ENCODE results near the gene H6PD.

H6PD gene

DNA sequence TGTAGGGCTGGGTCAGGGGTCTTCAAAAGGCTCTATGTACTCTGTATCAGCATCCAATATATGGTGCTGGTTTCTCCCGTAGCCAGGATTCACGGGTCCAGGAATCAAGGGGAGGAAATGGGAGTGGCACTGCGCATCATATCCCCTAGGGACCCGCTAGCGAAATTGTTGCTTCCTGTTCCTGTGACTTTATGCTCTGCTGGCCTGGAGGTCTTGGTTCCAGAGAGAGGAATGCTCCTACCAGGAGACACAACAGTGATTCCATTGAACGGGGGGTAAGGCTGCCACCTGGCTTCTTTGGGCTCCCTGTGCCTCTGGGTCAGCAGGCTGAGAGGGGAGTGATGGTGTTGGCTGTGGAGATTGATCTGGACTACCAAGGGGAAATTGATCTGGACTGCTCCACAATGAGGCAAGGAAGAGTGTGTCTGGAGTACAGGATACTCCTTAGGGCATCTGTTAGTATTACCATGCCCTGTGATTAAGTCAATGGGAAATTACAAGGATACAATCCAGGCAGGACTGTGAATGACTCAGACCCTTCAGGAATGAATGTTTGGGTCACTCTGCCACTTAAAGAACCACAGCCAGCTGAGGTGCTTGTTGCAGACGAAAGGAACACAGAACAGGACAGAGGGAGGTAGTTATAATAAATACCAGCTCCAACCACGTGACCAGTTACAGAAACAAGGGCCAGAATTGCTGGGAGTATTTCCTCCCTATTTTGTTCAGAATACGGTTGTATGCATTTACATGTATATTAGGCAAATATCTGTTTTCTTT, 68.4 kb downstream of the H6PD start:
- no peak for DNase-seq

- DNase-seq, result no peak
These were observed 69.3 kb downstream of the H6PD start for GRCh38 chr1:9303916-9304315.

DNA sequence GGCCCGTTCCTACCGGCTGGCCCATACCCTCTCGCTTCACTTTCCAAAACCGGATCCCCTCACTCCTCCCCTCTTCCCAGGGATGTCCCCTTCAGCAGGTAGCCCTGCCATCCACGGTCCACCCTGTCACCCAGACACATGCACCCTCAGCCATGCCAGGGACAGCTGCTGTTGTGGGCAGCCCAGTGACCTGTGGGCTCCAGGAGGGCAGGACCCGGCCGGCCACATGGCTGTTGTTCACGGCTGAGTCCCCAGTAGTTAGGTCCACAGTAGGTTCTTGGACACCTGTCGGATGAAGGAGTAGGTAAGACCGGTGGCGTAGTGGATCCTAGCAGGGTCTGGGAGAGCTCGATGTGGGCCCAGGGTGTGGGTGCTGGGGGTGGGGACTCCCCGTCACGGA, 70.6 kb downstream of the H6PD start:
- no peak for DNase-seq

DNA sequence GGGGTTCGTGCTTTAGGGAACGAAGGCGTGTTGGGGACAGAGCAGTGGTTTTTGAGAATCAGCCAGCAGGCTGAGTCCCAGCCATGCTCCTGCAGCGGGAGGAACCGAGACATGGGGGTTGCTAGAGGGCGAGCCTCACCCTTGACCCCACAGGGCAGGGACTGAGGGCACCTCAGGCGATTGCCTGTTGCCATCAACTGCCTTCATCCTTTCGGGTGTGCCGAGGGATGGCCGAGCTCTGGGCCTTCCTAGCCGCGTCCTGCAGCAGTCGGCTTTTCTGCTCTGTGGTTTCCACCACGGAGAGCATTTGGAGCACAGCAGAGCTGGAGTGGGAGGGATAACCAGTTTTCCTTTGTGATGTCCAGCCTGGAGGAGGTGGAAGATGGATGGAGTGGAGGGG, 71.4 kb downstream of the H6PD start:
- DNase-seq, result no peak

DNA sequence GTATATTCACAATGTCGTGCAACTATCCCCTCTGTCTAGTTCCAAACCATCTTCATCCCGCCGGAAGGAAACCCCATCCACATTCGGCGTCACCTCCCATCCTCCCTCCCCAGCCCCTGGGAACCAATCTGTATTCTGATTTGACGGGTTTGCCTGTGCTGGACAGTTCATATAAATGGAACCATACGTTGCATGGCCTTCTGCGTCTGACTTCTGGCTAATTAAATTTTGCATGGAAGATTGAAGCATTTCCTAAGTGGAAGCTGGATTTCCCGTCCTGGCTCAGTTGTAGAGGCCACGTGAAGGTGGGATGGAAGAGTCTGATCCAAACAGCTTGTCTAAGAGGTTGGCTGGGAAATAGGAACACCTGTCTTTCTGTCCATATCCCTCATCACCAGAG, 72.7 kb downstream of the H6PD start:
- DNase-seq, result no peak

DNA sequence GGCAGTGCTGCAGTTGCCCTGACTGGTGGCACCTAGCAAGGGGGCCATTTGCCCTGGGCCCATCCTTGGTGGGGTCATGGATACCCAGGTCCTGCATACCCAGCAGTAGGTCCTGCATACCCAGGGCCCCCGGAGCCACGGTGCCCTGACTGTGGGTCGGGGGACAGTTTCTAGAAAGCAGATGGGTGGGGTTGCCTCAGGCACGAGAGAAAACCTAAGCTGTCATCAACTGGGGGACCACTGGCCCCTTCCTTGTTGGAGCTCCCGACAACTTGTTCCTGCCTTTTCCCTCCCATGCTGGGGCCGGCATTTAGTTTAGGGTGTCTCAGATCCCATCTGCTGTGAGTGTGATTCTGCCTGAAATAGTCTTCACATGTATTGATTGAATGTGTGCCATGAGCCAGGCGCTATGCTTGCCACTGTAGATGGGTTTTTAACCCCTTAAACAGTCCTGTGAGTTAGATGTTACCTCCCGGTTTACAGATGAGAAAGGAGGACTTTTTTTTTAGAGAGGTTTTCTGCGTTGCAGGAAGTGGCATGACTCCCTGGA, 73.7 kb downstream of the H6PD start:
- no peak for DNase-seq

DNA sequence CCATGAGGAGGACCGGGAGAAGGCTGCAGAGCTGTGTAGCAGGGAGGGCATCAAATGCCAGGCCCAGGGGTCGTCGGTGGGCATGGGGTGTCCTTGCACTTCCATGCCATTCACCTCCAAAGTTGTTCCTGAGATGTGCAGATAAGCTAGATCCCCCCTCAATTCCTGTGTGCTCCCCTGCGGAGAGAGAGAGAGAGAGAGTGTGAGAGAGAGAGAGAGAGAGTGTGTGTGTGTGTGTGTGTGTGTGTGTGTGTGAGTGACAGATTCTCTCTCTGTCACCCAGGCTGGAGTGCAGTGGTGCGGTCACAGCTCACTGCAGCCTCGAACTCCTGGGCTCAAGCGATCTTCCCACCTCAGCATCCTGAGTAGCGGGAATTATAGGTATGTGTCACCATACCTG, 74.5 kb downstream of the H6PD start:
- DNase-seq, result no peak

DNA sequence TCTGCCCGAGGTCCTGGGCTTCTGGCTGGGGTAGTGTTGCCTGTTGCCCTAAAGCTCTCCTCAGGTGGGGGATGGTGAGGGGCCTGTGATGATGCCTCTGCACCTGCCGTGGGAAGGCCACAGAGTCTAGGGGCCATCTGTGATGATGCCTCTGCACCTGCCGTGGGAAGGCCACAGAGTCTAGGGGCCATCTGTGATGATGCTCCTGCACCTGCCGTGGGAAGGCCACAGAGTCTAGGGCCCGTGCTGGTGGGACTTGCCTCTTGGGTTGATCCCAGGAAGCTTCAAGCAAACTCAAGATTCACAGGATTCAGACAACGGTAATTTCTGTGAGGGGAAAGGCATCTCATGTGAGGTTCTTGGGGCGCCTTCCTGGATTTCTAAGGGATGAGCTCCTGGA, 75.4 kb downstream of the H6PD start:
- no peak for DNase-seq

GRCh38 chr1:9311029-9311428, 76.5 kb downstream of the H6PD start:
- DNase-seq, result no peak

- DNase-seq, result no peak
These were observed 76.9 kb downstream of the H6PD start for GRCh38 chr1:9311479-9311878.

DNA sequence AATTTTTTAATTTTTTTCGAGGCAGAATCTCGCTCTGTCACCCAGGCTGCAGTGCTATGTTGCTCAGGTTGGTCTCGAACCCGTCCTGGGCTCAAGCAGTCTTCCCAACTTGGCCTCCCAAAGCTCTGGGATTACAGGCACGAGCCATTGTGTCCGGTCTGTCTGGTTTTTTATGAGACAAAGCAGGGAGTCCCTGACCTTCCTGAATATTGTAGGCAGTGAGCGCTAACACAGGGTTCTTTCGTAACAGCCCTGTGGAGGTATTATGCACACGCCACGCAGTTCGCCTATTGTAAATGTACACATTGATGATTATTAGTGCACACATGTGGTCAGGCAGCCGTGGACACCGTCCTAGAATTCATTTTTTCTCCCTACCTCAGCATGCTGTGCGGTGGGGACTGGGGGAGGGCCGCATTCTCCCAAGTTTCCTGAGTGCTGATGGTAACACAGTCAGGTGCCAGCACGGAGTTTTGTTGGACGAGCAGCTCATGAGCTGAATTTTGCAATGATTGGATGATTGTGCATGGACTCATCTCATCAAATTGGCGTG, 77.7 kb downstream of the H6PD start:
- DNase-seq, result no peak

GRCh38 chr1:9313576-9313975, 79.0 kb downstream of the H6PD start:
- DNase-seq, result no peak

DNA sequence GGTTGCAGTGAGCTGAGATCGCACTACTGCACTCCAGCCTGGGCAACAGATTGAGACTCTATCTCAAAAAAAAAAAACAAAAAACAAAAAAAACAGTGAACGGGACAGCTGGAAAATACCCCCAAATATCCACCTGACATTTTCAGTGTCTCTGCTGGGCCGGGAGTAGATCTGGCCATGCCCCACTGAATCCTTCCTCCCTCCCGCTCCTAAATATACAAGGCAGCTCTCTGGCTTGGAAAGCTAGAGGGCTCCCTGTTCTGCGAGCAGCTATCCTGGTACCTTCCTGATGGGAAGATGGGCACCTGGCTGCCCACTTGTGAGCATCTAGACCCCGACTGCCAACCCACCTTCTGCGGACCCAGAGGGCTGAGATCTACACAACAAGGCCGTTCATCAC, 79.5 kb downstream of the H6PD start:
- DNase-seq, result no peak

DNA sequence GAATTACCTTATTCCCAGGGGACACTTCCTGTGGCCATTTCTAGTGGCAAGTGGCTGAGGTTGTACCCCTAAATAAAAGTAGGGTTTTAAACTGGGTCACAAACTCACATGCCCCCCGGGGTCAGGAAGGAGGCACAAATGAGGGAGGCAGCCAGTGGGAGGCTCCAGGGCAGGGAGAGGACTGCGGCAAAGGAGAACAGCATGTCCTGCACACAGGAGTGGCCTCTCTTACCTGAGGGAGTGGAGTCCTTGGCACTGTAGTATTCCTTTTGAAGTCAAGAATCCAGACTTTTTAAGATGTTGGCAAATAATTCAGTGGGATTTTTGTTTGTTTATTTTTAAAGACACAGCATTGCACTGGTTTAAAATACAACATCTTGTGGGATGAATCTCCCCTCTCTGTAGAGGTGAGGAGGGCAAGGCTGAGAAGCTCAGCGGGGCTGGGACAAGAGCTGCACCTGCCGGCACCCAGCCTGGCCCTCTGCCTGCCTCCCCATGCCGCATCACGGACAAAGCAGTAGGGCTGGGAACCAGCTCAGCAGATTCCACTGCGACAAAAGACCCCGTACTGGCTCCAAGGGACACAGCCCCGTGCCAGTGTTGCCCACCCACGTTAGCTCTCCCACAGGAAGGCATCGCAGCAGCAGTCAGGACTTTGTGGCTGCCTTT, 80.3 kb downstream of the H6PD start:
- DNase-seq, result no peak

- peak; percentile 57 to 91 for DNase-seq
These were observed 81.0 kb downstream of the H6PD start for GRCh38 chr1:9315411-9316079.

GRCh38 chr1:9316080-9316444, 81.5 kb downstream of the H6PD start:
- DNase-seq, result no peak

DNA sequence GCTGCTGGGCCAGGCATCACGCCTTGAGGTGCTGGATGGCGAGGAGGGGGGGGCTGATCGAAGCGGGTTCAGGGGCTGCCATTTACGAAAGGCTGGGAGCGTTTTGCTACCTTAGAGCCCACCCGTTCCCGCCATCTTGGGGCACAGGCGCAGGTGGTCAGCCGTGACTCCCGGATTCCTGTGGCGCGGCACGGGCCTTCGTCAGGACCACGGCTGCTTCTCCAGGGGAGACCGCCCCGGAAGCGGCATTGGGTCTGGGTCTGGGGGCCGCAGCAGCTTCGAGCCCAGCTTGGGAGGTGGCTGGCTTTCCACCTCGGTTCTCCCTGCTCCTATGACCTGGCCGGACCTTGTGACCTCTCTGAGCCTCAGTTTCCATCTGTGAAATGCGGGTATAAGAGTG, 81.9 kb downstream of the H6PD start:
- DNase-seq, result no peak

DNA sequence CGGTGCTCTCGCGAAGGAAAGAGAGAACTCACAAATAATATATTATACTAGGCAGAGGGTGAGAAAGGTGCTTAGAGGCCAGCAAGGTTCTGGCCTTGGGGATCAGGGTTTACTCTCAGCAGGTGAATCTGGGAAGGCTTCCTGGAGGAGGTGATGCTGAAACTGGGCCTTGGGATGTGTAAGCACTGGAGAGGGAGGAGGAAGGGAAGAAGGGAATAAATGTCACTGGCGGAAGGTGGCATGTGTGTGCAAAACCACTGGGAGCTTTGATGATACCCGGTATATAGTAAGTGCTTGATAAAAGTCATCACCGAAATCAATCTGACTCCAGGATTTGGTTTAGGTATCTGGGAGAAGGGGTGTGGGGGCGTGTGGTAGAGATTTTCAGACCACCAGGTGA, 82.5 kb downstream of the H6PD start:
- DNase-seq, result no peak

GRCh38 chr1:9317591-9318417, 83.2 kb downstream of the H6PD start:
- DNase-seq, result no peak

DNA sequence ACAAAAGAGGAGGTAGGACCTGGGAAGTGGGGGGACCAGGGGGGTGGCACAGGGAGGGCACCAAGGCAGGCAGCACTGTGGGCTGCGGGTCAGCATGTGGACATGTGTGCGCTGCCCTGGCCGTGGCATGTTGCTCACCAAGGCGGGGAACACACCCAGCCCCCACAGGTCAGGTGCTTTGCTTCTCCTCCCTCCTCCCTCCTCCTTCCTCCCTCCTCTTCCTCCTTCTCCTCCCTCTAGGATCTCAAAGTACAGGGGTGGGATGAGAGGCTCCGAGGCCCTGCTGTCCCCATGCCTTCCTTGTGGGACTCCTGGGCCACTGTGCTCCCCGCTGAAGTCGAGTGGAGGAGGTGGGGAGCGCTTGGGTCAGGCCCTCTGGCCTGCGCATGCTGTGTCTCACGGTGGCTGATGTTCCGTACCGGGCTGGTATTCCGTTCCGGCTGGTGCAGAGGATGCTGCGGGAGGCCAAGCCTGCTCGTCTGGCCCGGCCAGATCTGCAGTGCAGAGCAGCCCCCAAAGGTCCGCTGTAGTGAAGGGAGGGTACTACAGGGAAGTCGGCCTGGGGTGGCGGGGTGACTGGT, 84.7 kb downstream of the H6PD start:
- no peak for DNase-seq

DNA sequence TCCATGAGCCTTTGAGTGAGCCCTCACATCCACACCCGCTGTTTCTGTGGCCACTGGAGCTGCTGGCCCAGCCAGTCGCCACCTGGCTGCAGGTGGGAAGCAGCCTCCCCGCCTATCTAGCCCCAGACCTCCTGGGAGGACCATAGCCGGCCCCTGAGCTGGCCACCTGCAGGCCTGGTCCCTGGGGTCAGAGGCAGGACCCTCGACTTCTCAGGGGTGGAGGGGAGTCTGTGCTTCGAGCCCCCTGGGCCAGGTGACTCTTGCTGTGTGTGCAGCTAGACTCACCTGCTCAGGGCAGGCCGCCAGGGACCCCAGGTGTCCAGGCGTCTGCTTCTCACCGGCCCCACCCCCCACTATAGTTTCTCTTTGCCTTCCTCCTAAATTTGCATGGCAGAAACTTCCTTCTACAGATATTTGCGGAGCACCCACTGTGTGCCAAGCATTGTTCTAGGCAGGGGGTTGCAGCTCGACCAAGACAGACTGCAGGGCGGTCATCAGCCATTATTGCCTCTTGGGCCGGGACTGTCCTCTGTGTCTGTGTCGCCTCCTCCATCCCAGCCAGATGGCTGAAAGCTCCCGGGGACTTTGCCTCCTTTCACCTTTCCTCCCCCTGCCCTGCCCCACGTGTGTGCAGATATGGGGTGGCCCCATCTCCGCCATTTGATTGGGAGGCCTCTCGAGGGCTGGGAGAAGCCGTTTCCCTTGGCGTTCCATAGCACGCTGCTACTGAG, 85.4 kb downstream of the H6PD start:
- no peak for DNase-seq

All from inflammatory macrophage treated with lipopolysaccharide for 1 hour (primary cell).